NCI-H446 (cell line): ENCODE measurements around the gene USE1.
A peak's percentile ranks its signal among the peaks of the same experiment; 100 is the strongest.

Experiments used
- DNase-seq, 2 experiments: peaks; one replicate each; lab custom pipeline; 2025; lab: John Stamatoyannopoulos, UW

USE1 gene

GRCh38 chr19:17205237-17206140 is 9.7 kb upstream of the USE1 start:
- DNase-seq, result no peak

DNA sequence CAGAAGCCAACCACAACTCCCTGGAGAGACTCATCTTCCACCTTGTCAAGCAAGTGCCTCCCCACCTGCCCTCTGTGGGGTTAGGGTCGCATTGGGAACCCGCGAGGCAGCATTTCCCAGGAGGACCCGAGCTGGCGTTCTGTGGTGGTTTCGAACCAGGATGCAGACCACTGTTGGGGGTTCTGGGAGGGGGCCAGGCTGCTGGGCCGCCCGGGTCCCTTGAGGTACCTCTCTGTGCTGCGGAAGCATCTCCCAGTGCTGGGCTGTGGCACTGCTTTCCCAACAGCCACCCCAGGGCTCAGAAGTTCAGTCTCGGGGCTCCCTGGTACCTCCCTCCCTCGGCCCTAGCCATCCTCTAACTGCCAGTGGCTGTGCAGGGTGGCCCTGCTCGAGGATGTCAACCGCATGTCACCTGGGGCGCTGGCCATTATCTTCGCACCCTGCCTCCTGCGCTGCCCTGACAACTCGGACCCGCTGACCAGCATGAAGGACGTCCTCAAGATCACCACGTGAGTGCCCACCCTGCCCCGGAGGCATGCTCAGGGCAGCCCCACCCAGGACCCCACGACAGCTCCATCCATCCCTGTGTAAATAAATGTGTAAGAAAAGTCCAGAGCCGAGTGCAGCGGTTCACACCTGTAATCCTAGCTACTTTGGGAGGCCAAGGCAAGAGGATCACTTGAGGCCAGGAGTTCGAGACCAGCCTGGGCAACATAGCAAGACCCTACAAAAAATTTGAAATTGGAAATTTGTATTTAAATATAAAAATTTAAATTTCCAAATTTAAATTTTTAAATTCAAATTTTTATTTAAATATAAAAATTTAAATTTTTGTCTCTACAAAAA is 8.2 kb upstream of the USE1 start:
- DNase-seq, result no peak

DNA sequence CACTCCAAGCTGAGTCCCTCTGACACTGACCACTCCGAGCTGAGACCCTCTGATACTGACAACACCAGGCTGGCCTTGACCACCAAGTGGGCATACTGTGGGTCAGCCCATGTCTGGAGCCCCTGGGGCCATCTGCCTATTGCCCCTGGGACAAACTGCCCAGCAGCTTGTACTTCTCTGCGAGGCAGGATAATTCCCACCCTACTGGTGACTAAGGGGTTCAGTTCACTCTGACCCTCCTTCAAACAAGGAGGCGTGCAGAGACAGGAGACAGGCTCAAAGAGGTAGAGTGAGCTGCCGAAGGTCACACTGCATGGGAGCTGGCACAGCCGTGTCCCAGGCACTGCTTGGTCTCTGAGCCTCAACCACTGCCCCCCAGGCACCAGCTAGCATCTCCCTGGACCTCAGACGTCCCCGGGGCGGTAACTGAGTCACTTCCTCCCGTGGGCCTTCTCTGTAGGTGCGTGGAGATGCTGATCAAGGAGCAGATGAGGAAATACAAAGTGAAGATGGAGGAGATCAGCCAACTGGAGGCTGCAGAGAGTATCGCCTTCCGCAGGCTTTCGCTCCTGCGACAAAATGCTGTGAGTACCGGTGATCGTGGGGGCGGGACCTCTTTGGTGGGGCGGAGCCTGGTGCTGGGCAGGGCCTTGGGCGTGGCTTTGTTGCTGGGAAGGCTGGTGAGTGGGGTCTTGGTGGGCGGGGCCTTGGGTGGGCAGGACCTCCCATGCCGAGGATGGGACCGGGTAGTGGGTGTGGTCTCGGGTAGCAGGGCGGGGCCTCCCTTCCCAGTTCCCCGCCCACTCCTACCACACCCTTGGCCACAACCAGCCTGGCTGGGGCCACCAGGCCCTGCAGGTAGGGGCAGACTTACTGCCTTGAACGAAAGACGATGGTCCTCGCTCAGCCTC is 5.8 kb upstream of the USE1 start:
- DNase-seq, result peak in 1 of 2 experiments; percentile 44

- no peak for DNase-seq
Measured at GRCh38 chr19:17210296-17210695, 4.9 kb upstream of the USE1 start.

GRCh38 chr19:17211547-17212446 is 3.4 kb upstream of the USE1 start:
- no peak for DNase-seq

DNA sequence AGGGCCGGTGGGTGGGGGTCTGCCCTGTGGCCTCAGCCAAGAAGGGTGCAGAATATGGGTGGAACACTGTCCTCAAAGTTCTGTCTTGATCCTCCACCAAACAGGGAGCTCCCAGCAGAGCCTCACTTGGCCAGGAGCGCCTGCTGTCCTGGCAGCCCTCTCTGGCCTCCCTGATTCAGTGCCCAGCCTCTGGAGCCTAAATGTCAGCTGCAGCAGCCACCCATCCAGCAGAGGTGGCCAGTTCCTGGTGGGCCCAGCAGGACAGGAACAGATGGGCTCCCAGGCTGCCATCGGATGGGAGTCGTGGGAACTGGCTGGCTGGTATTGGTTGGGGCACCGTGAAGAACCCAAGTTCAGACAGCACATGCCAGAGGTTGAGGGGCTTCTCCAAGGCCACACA is 1.8 kb upstream of the USE1 start:
- no peak for DNase-seq

- DNase-seq, result no peak
Measured at GRCh38 chr19:17214508-17215126, 540 bp upstream of the USE1 start.

GRCh38 chr19:17216058-17216670 is 1.0 kb downstream of the USE1 start:
- no peak for DNase-seq

DNA sequence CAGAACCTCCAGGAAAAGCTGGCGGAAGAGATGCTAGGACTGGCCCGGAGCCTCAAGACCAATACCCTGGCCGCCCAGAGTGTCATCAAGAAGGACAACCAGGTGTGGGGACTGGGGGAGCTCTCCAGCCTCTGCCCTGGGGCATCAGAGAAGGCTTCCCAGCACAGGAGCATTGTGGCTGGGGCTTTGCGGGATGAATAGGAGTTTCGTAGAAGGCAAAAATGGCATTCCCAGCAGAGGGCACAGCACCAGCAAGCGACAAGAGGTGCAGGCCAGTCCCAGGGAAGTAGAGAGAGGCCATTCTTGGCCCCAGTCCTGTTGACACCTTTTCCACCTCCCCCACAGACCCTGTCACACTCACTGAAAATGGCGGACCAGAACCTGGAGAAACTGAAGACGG is 4.1 kb downstream of the USE1 start:
- no peak for DNase-seq

DNA sequence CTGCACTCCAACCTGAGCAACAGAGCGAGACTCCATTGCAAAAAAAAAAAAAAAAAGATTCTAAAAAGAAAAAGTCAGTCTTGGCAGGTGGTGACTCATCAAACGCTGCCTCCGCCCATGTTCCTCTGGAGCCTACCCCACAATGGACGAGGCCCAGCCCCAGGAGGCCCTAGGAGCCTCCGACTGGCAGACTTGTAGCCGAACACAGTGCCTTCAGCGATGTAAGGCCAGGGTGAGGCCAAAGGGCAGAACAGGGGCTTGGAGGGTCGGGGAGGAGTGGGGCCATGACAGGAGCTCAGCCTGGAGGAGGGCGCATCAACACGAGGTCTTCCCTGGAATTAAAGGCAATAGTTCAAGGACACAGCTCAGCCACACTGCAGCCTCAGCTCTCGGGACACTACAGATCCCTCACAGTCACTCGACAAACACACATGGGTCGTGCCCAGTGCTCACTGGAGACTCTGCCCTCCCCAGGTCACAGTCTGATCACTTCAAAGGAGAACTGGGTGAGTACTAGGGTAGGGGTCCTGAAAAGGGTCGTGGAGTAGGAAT is 5.1 kb downstream of the USE1 start:
- DNase-seq, result no peak

- no peak for DNase-seq
Measured at GRCh38 chr19:17225053-17225452, 9.9 kb downstream of the USE1 start.

DNA sequence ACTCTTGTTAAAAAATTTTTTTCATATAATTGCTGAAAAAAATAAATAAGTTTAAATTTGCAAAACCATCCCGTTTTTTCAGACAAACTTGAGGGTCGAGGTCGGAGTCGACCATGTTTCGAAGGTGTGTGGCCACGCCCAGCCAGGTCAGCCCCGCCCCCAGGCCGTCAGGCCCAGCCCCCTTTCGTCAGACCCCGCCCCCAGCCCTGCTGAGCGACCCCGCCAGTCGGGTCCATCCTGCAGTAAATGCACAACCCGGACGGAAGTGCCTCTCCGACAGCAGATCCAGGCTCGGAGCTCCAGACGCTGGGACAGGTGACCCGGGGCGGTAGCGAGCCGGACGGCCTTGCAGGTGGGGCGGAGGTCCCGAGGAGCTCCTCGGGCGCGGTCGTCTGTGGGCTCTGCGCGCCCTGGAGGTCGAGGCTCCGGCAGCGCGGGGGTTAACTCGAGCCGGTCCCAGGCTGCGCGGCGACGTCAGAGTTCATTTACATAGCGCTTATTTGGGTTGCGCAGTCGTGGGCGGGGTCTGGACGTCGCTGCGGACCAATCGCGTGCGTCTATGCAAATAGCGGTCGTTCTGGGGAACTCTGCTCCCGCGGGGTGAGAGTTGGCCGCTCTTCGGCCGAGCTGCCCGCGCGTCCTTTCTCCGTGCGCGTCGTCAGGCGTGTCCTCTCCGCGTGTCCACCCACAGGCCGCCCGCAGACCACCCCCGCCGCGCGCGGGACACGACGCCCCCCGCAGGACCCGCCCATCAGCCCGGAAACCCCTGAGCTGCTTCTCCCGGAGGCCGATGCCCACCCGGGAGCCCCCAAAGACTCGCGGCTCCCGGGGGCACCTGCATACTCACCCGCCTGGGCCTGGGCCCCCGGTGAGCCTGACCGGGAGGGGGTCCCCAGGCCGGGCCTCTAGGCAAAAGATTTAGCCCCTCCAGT is 11.1 kb downstream of the USE1 start, which contains the start of gene OCEL1:
TSS of gene OCEL1 (plus strand) at position 225 of the 932 bp plus-strand sequence. CDS start at position 247, 22 bp downstream.
- peak; percentile 95 to 99 for DNase-seq

DNA sequence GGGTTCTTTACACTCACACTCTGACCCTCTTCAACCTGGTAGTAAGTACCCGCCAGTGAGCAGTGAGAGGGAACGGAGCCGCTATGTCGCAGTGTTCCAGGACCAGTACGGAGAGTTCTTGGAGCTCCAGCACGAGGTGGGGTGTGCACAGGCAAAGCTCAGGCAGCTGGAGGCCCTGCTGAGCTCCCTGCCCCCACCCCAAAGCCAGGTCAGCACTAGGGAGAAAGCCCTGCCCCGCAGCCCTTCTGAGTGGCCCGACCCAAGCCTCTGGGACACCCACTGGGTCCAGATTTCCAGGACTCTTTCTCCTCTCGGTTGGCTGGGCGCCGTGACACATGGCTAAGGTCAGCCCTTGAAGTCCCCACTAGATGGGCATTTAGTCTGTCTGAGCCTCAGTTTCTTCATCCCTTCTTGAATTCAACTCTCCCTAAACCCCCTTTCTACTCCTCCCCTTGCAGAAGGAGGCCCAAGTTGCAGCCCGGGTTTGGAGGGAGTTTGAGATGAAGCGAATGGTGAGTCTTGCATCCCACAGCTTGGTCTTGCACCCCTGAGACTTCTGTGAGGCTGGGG is 12.7 kb downstream of the USE1 start:
- DNase-seq, result no peak

- DNase-seq, result no peak
Measured at GRCh38 chr19:17229890-17230289, 14.7 kb downstream of the USE1 start.

DNA sequence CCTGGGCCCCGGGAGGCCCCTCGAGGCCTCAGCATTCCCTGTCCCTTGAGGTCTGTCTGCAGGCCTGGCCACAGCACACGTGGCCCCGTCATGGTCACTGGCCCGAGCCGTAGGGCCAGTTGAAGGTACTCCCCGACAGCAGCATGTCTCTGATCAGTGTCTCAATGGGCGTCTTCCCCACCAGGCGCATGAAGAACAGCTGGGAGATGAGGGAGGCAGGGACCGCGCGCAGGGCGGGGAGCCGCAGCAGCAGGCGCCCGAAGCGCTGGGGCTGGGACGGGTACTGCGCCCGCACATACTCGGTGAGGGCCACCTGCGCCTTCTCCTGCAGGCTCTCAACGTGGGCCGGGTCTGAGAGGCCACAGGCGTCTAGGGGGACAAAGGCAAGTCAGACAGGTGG is 17.1 kb downstream of the USE1 start:
- DNase-seq, result no peak

DNA sequence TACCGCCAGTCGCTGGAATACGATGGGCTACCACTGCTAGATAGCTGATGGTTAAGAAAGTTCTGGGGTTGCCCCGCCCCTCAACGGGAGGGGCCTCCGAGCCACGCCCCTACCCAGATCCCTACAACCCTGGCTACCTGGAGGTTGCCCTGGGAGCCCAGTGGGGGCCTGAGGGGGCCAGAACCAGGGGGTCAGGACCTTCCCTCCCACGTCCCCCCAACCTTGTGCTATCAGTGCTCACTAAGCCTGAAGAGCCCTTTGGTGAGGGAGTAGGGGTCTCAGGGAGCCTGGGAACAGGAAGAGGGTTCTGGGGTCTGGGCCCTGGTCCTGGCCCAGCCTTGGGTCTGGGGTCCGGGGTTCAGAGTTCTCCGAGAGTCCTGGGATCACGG is 19.7 kb downstream of the USE1 start:
- peak; percentile 32 to 54 for DNase-seq

- DNase-seq, result peak in 1 of 2 experiments; percentile 63
Measured at GRCh38 chr19:17235300-17235970, 20.3 kb downstream of the USE1 start.
